HepG2 (cell line): Measurements from ENCODE around the gene YBX2. TPM values are rescaled to one million over a fixed set of nuclear protein-coding genes. Genes with fewer than 3 reads are reported as not detected.

ENCODE experiments used
- CBX1 ChIP-seq: IDR thresholded peaks from one replicate; pipeline ENCODE4 v1.6.1; 2016; ENCODE audit warnings: antibody characterized with exemption, low read depth
- CREB1 ChIP-seq, 2 experiments: fragments of 450-650 bp in 1 of 2; IDR thresholded peaks; 2 replicates each; pipeline ENCODE4 v1.6.1; 2016 to 2017; ENCODE audit warnings: control low read depth in 1 of 2, mild to moderate bottlenecking in 1 of 2, missing compliant biosample characterization in 1 of 2, missing genetic modification characterization in 1 of 2
- EHMT2 ChIP-seq: fragments of 200-600 bp; sonication (generic); IDR thresholded peaks from 2 replicates; pipeline ENCODE4 v1.7.0; 2017; ENCODE audit warnings: antibody characterized with exemption, low read depth, low read length, borderline replicate concordance
- FOXJ3 ChIP-seq: sonication (generic); formaldehyde crosslinking; IDR thresholded peaks from 2 replicates; pipeline ENCODE4 v1.4.0; 2020; ENCODE audit warnings: missing genetic modification reagents, mild to moderate bottlenecking, borderline replicate concordance
- FOXO1 ChIP-seq: sonication (generic); formaldehyde crosslinking; IDR thresholded peaks from 2 replicates; pipeline ENCODE4 v1.4.0; 2020; ENCODE audit warnings: missing genetic modification reagents
- GRHL1 ChIP-seq: sonication (generic); formaldehyde crosslinking; conservative IDR thresholded peaks from 2 replicates; pipeline ENCODE4 v1.8.0; 2022; ENCODE audit warnings: missing genetic modification reagents
- MEIS2 ChIP-seq: sonication (generic); formaldehyde crosslinking; IDR thresholded peaks from 2 replicates; pipeline ENCODE4 v1.9.0; 2021; ENCODE audit warnings: mild to moderate bottlenecking, missing genetic modification reagents
- MTA3 ChIP-seq: sonication (generic); formaldehyde crosslinking; IDR thresholded peaks from 2 replicates; pipeline ENCODE4 v1.4.0; 2020; ENCODE audit warnings: missing genetic modification reagents
- NCOA2 ChIP-seq: sonication (generic); formaldehyde crosslinking; IDR thresholded peaks from 2 replicates; pipeline ENCODE4 v1.8.0; 2022; ENCODE audit warnings: inconsistent platforms
- NFIB ChIP-seq: sonication (generic); formaldehyde crosslinking; IDR thresholded peaks from 2 replicates; pipeline ENCODE4 v1.9.0; 2021; ENCODE audit warnings: missing genetic modification reagents, mild to moderate bottlenecking, borderline replicate concordance
- NFKB2 ChIP-seq: sonication (generic); formaldehyde crosslinking; IDR thresholded peaks from 2 replicates; pipeline ENCODE4 v1.4.0; 2020; ENCODE audit warnings: missing genetic modification reagents, borderline replicate concordance
- PAF1 ChIP-seq: IDR thresholded peaks from 2 replicates; pipeline ENCODE4 v1.6.1; 2016; ENCODE audit warnings: missing genetic modification reagents, missing compliant biosample characterization
- PRPF4 ChIP-seq: fragments of 200-400 bp; formaldehyde crosslinking; IDR thresholded peaks from 2 replicates; pipeline ENCODE4 v1.6.1; 2016; ENCODE audit warnings: low read length, low read depth; ENCODE audit not compliant: poor library complexity, severe bottlenecking
- RFX5 ChIP-seq: IDR thresholded peaks from 2 replicates; pipeline ENCODE4 v1.6.1; 2011; ENCODE audit warnings: low read depth, low read length, improper control_type of control experiment
- USF2 ChIP-seq, 2 experiments: sonication (generic) in 1 of 2; formaldehyde crosslinking in 1 of 2; IDR thresholded peaks; 2 replicates each; pipeline versions ENCODE4 v1.5.1 to v1.6.1; 2011 to 2020; ENCODE audit warnings: borderline replicate concordance in 1 of 2, low read depth in 1 of 2, low read length in 1 of 2, mild to moderate bottlenecking in 1 of 2, missing genetic modification reagents in 1 of 2, moderate library complexity in 1 of 2
- XRCC5 ChIP-seq: fragments of 200-400 bp; formaldehyde crosslinking; optimal IDR thresholded peaks from 2 replicates; pipeline ENCODE3; 2017; ENCODE audit warnings: mild to moderate bottlenecking, low read length
- ZBTB33 ChIP-seq: sonication (generic); formaldehyde crosslinking; IDR thresholded peaks from 2 replicates; pipeline ENCODE4 v1.4.0; 2020; ENCODE audit warnings: missing genetic modification reagents
- ZFP1 ChIP-seq: IDR thresholded peaks from 2 replicates; pipeline ENCODE4 v1.6.1; 2016
- ZFP36L1 ChIP-seq: sonication (generic); formaldehyde crosslinking; IDR thresholded peaks from 2 replicates; pipeline ENCODE4 v1.8.0; 2022; ENCODE audit warnings: mild to moderate bottlenecking, missing genetic modification reagents, moderate library complexity
- ZFY ChIP-seq: sonication (generic); formaldehyde crosslinking; IDR thresholded peaks from 2 replicates; pipeline ENCODE4 v1.4.0; 2020; ENCODE audit warnings: missing genetic modification reagents
- ZNF501 ChIP-seq: sonication (generic); formaldehyde crosslinking; IDR thresholded peaks from 2 replicates; pipeline ENCODE4 v1.5.1; 2020; ENCODE audit warnings: mild to moderate bottlenecking, moderate library complexity, missing genetic modification reagents
- ZNF607 ChIP-seq: sonication (generic); formaldehyde crosslinking; IDR thresholded peaks from 2 replicates; pipeline ENCODE4 v1.5.1; 2020; ENCODE audit warnings: missing genetic modification reagents, mild to moderate bottlenecking, borderline replicate concordance
- ZNF776 ChIP-seq: sonication (generic); formaldehyde crosslinking; IDR thresholded peaks from 2 replicates; pipeline ENCODE4 v1.4.0; 2020; ENCODE audit warnings: mild to moderate bottlenecking, missing genetic modification reagents
- ZSCAN9 ChIP-seq: IDR thresholded peaks from 2 replicates; pipeline ENCODE4 v1.6.1; 2016; ENCODE audit warnings: borderline replicate concordance
- polyA plus RNA-seq, 8 experiments: library from polyadenylated mRNA; depleted of rRNA in 3 of 8; stranded (reverse) in 7 of 8; unstranded in 1 of 8; fragments of >200 nt; fragmentation: Illumina TruSeq in 4 of 8; extraction: Trizol in 4 of 8; gene quantifications; 2 replicates each; pipeline versions ENCODE4 v1.2.1 to v1.2.3, GENCODE V29; 2011 to 2016; ENCODE audit warnings: low read depth in 4 of 8, missing spikeins in 1 of 8, mixed read lengths in 1 of 8; ENCODE audit not compliant: insufficient read depth in 1 of 8
- total RNA-seq, 5 experiments: library from RNA; depleted of rRNA; stranded (reverse); fragments of >200 nt; fragmentation: Illumina TruSeq; extraction: Trizol; gene quantifications; 2 replicates each; pipeline ENCODE4 v1.2.3, GENCODE V29; 2016; ENCODE audit warnings: low read depth in 1 of 5

YBX2 gene
- total and polyA plus RNA-seq, 2 of the 13 experiments (the other 11 are each of a cell fraction or from before 2014, with no cell fraction given): 0.12 to 0.22 TPM

GRCh38 chr17:7242717-7243452 is 51.6 kb downstream of the YBX2 start (continued):
- TF ChIP-seq MEIS2 (CRISPR knock-in tag): peak; percentile 51; the same call in 1 of the 2 replicates
- no peak for TF ChIP-seq FOXJ3
- no peak; the same call in 1 of the 2 replicates for TF ChIP-seq ZNF501 (CRISPR knock-in tag)
- no peak for TF ChIP-seq PRPF4
- peak; percentile 71; the same call in 1 of the 2 replicates for TF ChIP-seq NFKB2 (CRISPR knock-in tag)
- peak; percentile 58; the same call in 1 of the 2 replicates for TF ChIP-seq ZFP1
- TF ChIP-seq GRHL1 (CRISPR knock-in tag): no peak
- TF ChIP-seq ZNF607 (CRISPR knock-in tag): no peak
- no peak for TF ChIP-seq RFX5
- peak; percentile 67 for TF ChIP-seq ZBTB33 (CRISPR knock-in tag)
- peak; percentile 91 for TF ChIP-seq PAF1 (CRISPR knock-in tag)
- peak; percentile 58; the same call in 1 of the 2 replicates for TF ChIP-seq NCOA2 (CRISPR knock-in tag)
- TF ChIP-seq ZNF776 (CRISPR knock-in tag): no peak
- TF ChIP-seq MTA3: no peak
- 0 out of 2 replicates have a peak, but pooled peaks have one; percentile 33 for TF ChIP-seq NFIB
- TF ChIP-seq ZFP36L1 (CRISPR knock-in tag): no peak
- peak; percentile 96 for TF ChIP-seq USF2 (IDR thresholded peaks at IDR 0.05; ENCODE audit: low read depth, low read length)
- TF ChIP-seq USF2 (CRISPR knock-in tag; IDR thresholded peaks at IDR 0.05; ENCODE audit: borderline replicate concordance): peak; percentile 98; the same call in 1 of the 2 replicates
- TF ChIP-seq ZSCAN9 (CRISPR knock-in tag): peak; percentile 72; the same call in 1 of the 2 replicates
- peak; percentile 76 for TF ChIP-seq CBX1
- peak; percentile 83 for TF ChIP-seq XRCC5
- TF ChIP-seq FOXO1: peak; percentile 55; the same call in 1 of the 2 replicates
- no peak for TF ChIP-seq EHMT2
- TF ChIP-seq ZFY: peak; percentile 46; the same call in 1 of the 2 replicates
- peak; percentile 81 for TF ChIP-seq CREB1 (IDR thresholded peaks at IDR 0.05)
- peak; percentile 72 for TF ChIP-seq CREB1 (CRISPR knock-in tag; IDR thresholded peaks at IDR 0.05)
